ENCODE data around the gene RANBP6.

DNA sequence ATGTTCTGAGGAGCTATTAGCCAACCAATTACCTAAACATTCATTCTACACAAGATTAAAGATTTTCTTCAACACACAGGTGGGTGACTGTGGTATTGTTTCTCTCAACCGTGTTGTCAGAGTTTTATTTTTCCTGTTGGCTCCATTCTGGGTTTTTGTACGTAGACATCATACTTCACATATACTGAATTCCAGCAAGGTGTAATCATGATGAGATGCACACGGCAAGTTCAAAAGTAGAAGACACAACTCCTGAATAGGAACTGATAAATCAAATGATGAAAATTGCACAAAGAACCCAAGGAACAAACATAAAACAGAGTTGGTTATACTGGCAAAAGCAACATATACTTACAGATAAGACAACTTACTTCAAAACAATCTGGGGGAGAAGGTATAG, 40.2 kb upstream of the RANBP6 start:
- TF ChIP-seq POLR2A (IDR thresholded peaks at IDR 0.05) = no peak
- TF ChIP-seq, protein P1, sequence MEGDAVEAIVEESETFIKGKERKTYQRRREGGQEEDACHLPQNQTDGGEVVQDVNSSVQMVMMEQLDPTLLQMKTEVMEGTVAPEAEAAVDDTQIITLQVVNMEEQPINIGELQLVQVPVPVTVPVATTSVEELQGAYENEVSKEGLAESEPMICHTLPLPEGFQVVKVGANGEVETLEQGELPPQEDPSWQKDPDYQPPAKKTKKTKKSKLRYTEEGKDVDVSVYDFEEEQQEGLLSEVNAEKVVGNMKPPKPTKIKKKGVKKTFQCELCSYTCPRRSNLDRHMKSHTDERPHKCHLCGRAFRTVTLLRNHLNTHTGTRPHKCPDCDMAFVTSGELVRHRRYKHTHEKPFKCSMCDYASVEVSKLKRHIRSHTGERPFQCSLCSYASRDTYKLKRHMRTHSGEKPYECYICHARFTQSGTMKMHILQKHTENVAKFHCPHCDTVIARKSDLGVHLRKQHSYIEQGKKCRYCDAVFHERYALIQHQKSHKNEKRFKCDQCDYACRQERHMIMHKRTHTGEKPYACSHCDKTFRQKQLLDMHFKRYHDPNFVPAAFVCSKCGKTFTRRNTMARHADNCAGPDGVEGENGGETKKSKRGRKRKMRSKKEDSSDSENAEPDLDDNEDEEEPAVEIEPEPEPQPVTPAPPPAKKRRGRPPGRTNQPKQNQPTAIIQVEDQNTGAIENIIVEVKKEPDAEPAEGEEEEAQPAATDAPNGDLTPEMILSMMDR (IDR thresholded peaks at IDR 0.05) = no peak
